Mesendoderm (in vitro differentiated cells): ENCODE data around the gene ZFYVE27.

ENCODE experiments used
- DNase-seq: peaks from one replicate; pipeline ENCODE4 v3.0.0; 2013
- H2AK5ac ChIP-seq: 2 replicates; pipeline ENCODE4 v1.6.1; 2013; ENCODE audit warnings: low read length, inconsistent platforms
- H2BK120ac ChIP-seq: 2 replicates; pipeline ENCODE4 v1.6.1; 2013; ENCODE audit warnings: low read depth, mild to moderate bottlenecking, low read length, moderate library complexity, mixed read lengths
- H2BK15ac ChIP-seq: replicated peaks from 2 replicates; pipeline ENCODE4 v1.6.1; 2013; ENCODE audit warnings: low read depth, mild to moderate bottlenecking, moderate library complexity
- H2BK5ac ChIP-seq: 2 replicates; pipeline ENCODE4 v1.6.1; 2013; ENCODE audit warnings: low read length, inconsistent platforms
- H3K18ac ChIP-seq: 2 replicates; pipeline ENCODE4 v1.6.1; 2013; ENCODE audit warnings: mild to moderate bottlenecking, low read length, mixed read lengths
- H3K23ac ChIP-seq: one replicate; pipeline ENCODE4 v1.6.1; 2013; ENCODE audit warnings: low read length
- H3K27ac ChIP-seq: 2 replicates; pipeline ENCODE4 v1.5.1; 2013; ENCODE audit warnings: low read depth, mild to moderate bottlenecking, inconsistent platforms, low read length, moderate library complexity
- H3K27me3 ChIP-seq: 2 replicates; pipeline ENCODE4 v1.6.1; 2013; ENCODE audit warnings: low read length, control low read depth, mild to moderate bottlenecking, inconsistent platforms; ENCODE audit not compliant: insufficient read depth, poor library complexity
- H3K36me3 ChIP-seq: 2 replicates; pipeline ENCODE4 v1.6.1; 2013; ENCODE audit warnings: low read length, inconsistent platforms; ENCODE audit not compliant: control insufficient read depth, insufficient read depth
- H3K4ac ChIP-seq: one replicate; pipeline ENCODE4 v1.6.1; 2013; ENCODE audit warnings: low read depth, mild to moderate bottlenecking, low read length, moderate library complexity
- H3K4me1 ChIP-seq: 2 replicates; pipeline ENCODE4 v1.6.1; 2013; ENCODE audit warnings: low read depth, low read length, inconsistent platforms; ENCODE audit not compliant: control insufficient read depth
- H3K4me2 ChIP-seq: 2 replicates; pipeline ENCODE4 v1.6.1; 2013; ENCODE audit warnings: low read length
- H3K4me3 ChIP-seq: 2 replicates; pipeline ENCODE4 v1.5.1; 2013; ENCODE audit warnings: mild to moderate bottlenecking, low read length
- H3K56ac ChIP-seq: one replicate; pipeline ENCODE4 v1.6.1; 2013; ENCODE audit warnings: low read length
- H3K79me1 ChIP-seq: 2 replicates; pipeline ENCODE4 v1.6.1; 2013; ENCODE audit warnings: low read length, inconsistent platforms
- H3K79me2 ChIP-seq: 2 replicates; pipeline ENCODE4 v1.6.1; 2013; ENCODE audit warnings: mild to moderate bottlenecking, low read length; ENCODE audit not compliant: control insufficient read depth, insufficient read depth
- H3K9ac ChIP-seq: 2 replicates; pipeline ENCODE4 v1.6.1; 2013; ENCODE audit warnings: low read length, inconsistent platforms
- H4K5ac ChIP-seq: one replicate; pipeline ENCODE4 v1.6.1; 2013; ENCODE audit warnings: low read length
- H4K8ac ChIP-seq: one replicate; pipeline ENCODE4 v1.6.1; 2013; ENCODE audit warnings: low read depth, mild to moderate bottlenecking, control low read depth, low read length, moderate library complexity
- WGBS: extraction: QIAGEN DNeasy Blood & Tissue Kit; methylation state at CpG from one replicate; pipeline ENCODE4 v1.1.7; 2013; ENCODE audit warnings: low lambda C conversion rate, missing lambda C conversion rate; ENCODE audit not compliant: insufficient coverage; ENCODE audit errors: extremely low coverage; 5-methylcytosine and 5-hydroxymethylcytosine counted together

Gene ZFYVE27

DNA sequence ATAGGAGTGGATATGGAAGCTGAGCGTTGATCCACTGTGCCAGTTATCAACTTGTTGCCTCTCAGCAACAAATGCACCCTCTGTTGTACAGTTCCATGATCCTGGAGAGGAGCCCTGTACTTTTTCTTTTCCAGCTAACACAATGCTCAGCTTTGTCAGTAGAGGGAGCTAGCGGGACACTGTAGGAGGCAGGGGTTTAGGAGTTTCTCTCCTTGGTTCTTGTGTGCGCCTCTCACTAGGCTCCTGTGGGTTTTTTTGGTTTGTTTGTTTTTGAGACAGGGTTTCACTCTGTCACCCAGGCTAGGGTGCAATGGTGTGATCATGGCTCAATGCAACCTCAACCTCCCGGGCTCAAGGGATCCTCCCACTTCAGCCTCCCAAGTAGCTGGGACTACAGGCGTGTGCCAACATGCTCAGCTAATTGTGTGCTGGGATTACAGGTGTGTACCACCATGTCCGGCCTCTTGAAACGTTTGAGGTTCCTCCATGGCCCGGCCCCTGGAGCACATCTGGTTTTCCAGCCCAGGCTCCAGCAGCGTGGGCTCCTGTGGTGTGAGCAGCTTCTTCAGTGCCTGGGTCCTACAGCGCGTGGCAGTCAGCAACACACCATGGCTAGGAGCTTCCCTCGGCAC lies 35.4 kb upstream of the ZFYVE27 start:
- peak; percentile 80 for DNase-seq
- no peak overlapping the region for H4K8ac ChIP-seq
- no peak overlapping the region for H3K4me2 ChIP-seq
- no peaks in the 10 kb centered on the region for H3K79me2 ChIP-seq
- H3K23ac ChIP-seq = no peak overlapping the region
- H4K5ac ChIP-seq = no peak overlapping the region
- no CpG with 5 or more reads among the region's 12 CpGs for WGBS
- no peak overlapping the region for H3K4me3 ChIP-seq
- no peak overlapping the region for H2BK15ac ChIP-seq
- H3K56ac ChIP-seq = no peak overlapping the region
- no peaks in the 10 kb centered on the region for H3K4me1 ChIP-seq
- H2AK5ac ChIP-seq = no peak overlapping the region
- no peak overlapping the region for H3K27ac ChIP-seq
- H3K27me3 ChIP-seq = no peaks in the 10 kb centered on the region
- no peak overlapping the region for H2BK120ac ChIP-seq
- H3K9ac ChIP-seq = no peak overlapping the region
- H2BK5ac ChIP-seq = no peak overlapping the region
- no peaks in the 10 kb centered on the region for H3K36me3 ChIP-seq
- H3K18ac ChIP-seq = no peak overlapping the region
- no peak overlapping the region for H3K4ac ChIP-seq
- H3K79me1 ChIP-seq = no peaks in the 10 kb centered on the region

DNA sequence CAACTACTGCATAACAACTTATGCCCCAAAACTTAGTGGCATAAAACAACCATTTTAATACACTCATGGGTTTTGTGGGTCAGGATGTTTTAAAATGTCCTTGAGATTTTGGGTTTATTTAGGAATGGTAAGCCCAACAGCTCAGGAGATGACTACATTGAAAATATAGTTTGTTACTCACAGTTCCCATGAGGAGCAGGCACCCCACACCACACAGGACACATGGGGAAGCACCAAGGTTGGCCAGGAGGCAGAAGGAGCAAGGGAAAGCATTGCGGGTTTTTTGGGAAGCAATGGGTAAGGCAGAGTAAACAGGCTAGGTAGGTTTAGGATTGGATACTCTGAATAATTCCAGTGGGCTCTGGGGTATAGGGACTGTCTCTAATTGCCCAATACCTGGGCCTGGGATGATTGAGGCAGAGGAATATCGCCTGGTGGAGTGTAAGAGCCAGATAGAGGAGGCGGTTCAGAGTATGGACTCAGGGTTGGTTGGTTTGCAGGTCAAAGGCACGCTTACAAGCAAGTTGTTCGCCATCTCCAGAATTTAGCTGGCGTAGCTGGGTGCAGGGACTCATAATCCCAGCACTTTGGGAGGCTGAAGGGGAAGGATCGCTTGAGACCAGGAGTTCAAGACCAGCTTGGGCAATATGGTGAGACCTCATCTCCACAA lies 33.4 kb upstream of the ZFYVE27 start:
- Histone ChIP-seq H3K56ac (no peak overlapping the region), H3K36me3 (no peaks in the 10 kb centered on the region), H3K9ac (no peak overlapping the region), H3K18ac (no peak overlapping the region), H3K79me2 (no peaks in the 10 kb centered on the region), H2AK5ac (no peak overlapping the region), H3K4ac (no peak overlapping the region), H2BK15ac (no peak overlapping the region), H3K23ac (no peak overlapping the region), H4K8ac (no peak overlapping the region), H3K27me3 (no peaks in the 10 kb centered on the region), H3K4me2 (no peak overlapping the region), H3K4me3 (no peak overlapping the region), H3K27ac (no peak overlapping the region), H2BK120ac (no peak overlapping the region), H2BK5ac (no peak overlapping the region), H4K5ac (no peak overlapping the region), H3K79me1 (no peaks in the 10 kb centered on the region), H3K4me1 (no peaks in the 10 kb centered on the region)
- no peak for DNase-seq
- no CpG with 5 or more reads among the region's 7 CpGs for WGBS

DNA sequence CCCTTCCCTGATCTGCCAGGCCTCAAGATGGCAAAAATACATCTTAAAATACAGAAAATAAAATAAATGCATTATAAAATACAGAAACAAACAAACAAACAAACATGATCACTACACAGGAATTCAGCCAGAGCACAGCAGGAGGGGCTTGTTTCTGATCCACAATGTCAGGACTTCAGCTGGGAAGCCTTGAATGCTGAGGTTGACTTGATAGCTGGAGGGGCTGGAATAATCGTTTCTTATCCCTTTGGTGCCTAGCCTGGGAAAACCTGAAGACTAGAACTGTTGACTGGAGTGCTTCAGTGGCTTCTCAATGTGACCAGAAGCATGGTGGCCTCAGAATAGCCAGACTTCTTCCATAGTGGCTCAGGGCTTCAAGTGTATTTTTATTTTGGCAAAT lies 32.6 kb upstream of the ZFYVE27 start:
- DNase-seq = peak; percentile 56

DNA sequence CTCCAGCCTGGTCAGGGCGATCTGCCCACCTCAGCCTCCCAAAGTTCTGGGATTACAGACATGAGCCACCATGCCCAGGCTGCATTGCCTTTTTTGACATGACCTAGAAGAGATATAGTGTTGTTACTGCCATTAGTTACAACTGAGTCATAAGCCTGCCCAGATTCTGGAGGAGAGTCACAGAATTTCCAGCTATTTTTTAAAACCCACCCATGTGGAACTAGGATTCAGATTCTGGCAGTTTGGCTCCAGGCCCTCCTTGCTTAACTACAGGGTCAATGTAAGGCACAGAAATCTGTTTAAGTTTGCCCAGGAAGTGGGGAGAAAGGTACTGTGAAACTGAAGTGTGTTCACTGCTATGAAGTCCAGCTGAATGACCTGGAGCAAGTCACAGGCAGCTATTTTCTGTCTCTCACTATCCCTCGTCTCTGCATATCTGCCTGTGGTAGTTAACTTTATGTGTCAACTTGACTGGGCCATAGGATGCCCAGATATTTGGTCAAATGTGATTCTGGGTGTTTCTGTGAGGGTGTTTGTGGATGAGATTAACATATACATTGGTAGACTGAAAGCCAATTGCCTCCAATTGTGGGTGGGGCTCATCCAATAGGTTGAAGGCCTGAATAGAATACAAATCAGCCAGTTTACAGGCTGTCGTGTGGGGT lies 31.8 kb upstream of the ZFYVE27 start:
- DNase-seq = no peak
- H3K4ac ChIP-seq = no peak overlapping the region
- H2AK5ac ChIP-seq = no peak overlapping the region
- H3K27ac ChIP-seq = no peak overlapping the region
- no peaks in the 10 kb centered on the region for H3K79me1 ChIP-seq
- H3K9ac ChIP-seq = no peak overlapping the region
- no peaks in the 10 kb centered on the region for H3K36me3 ChIP-seq
- H2BK5ac ChIP-seq = no peak overlapping the region
- no peaks in the 10 kb centered on the region for H3K27me3 ChIP-seq
- H2BK15ac ChIP-seq = no peak overlapping the region
- no peaks in the 10 kb centered on the region for H3K79me2 ChIP-seq
- H4K8ac ChIP-seq = no peak overlapping the region
- WGBS = no CpG with 5 or more reads among the region's 3 CpGs
- no peak overlapping the region for H4K5ac ChIP-seq
- no peak overlapping the region for H3K4me2 ChIP-seq
- no peak overlapping the region for H3K4me3 ChIP-seq
- no peaks in the 10 kb centered on the region for H3K4me1 ChIP-seq
- H3K23ac ChIP-seq = no peak overlapping the region
- H2BK120ac ChIP-seq = no peak overlapping the region
- no peak overlapping the region for H3K56ac ChIP-seq
- H3K18ac ChIP-seq = no peak overlapping the region

More for the DNA sequence above, 32.6 kb upstream of the ZFYVE27 start:
- H3K9ac ChIP-seq = no peak overlapping the region
- no peaks in the 10 kb centered on the region for H3K79me1 ChIP-seq
- no peak overlapping the region for H3K27ac ChIP-seq
- H3K4me1 ChIP-seq = no peaks in the 10 kb centered on the region
- no peak overlapping the region for H3K18ac ChIP-seq
- no peak overlapping the region for H4K5ac ChIP-seq
- no peak overlapping the region for H2BK15ac ChIP-seq
- H3K4me2 ChIP-seq = no peak overlapping the region
- no peak overlapping the region for H3K56ac ChIP-seq
- H2BK120ac ChIP-seq = no peak overlapping the region
- H2AK5ac ChIP-seq = no peak overlapping the region
- WGBS = no CpG with 5 or more reads among the region's 1 CpG
- no peak overlapping the region for H4K8ac ChIP-seq
- no peak overlapping the region for H2BK5ac ChIP-seq
- no peaks in the 10 kb centered on the region for H3K36me3 ChIP-seq
- no peak overlapping the region for H3K4me3 ChIP-seq
- H3K4ac ChIP-seq = no peak overlapping the region
- no peaks in the 10 kb centered on the region for H3K79me2 ChIP-seq
- H3K27me3 ChIP-seq = no peaks in the 10 kb centered on the region
- H3K23ac ChIP-seq = no peak overlapping the region

DNA sequence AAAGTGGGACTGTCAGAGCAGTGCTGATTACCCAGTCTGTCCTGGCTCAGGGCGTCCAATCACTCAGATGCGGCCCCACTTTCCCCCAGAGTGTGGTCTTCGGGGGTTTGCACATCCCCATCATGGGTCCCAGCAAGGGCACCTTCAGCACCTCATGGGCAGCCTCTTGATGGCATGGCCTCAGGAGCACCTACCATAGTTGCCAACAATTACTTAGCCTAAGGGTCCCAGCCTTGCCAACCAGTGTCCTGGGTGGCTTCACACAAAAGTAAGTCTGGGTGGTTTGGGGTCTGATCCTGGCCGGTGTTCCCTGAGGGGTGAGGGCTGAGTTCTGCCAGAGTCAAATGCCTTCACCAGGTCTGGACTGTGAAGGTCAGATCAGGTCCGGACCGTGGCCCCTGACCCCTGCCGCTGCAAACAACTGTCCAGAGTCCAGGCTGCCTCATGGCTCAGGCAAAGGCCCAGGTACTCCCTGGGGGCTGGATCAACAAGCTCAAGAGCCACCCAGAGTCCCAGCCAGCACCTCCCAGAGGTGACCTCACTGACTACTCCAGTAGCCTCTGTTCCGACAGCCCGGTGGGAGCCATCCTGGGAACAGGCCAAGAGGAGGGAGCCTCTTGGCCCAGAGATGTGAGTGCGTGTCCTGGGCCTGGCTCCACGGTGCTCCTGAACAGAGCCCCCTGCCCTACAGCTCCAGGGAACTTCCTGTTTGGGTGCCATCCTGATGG lies 29.6 kb upstream of the ZFYVE27 start:
- H3K4me3 ChIP-seq = no peak overlapping the region
- H3K18ac ChIP-seq = no peak overlapping the region
- WGBS = no CpG with 5 or more reads among the region's 11 CpGs
- no peak overlapping the region for H3K9ac ChIP-seq
- H3K4me2 ChIP-seq = no peak overlapping the region
- H3K4me1 ChIP-seq = no peaks in the 10 kb centered on the region
- no peak overlapping the region for H3K27ac ChIP-seq
- no peaks in the 10 kb centered on the region for H3K79me1 ChIP-seq
- no peak overlapping the region for H2AK5ac ChIP-seq
- no peak overlapping the region for H2BK5ac ChIP-seq
- no peak overlapping the region for H3K23ac ChIP-seq
- no peaks in the 10 kb centered on the region for H3K36me3 ChIP-seq
- no peak for DNase-seq
- no peak overlapping the region for H4K5ac ChIP-seq
- H3K56ac ChIP-seq = no peak overlapping the region
- H3K79me2 ChIP-seq = no peaks in the 10 kb centered on the region
- no peak overlapping the region for H2BK15ac ChIP-seq
- H2BK120ac ChIP-seq = no peak overlapping the region
- no peak overlapping the region for H4K8ac ChIP-seq
- H3K4ac ChIP-seq = no peak overlapping the region
- no peaks in the 10 kb centered on the region for H3K27me3 ChIP-seq
